ENCODE measurements around the gene FBXO11. TPM values are rescaled to one million over a fixed set of nuclear protein-coding genes. Genes with fewer than 3 reads are reported as not detected.

The FBXO11 gene
- total and polyA plus RNA-seq, 10 of the 15 experiments (the other 5 are each of a cell fraction or from before 2014, with no cell fraction given), result 5.9 to 38.9 (median 22.5) TPM

- TF ChIP-seq, protein P1, sequence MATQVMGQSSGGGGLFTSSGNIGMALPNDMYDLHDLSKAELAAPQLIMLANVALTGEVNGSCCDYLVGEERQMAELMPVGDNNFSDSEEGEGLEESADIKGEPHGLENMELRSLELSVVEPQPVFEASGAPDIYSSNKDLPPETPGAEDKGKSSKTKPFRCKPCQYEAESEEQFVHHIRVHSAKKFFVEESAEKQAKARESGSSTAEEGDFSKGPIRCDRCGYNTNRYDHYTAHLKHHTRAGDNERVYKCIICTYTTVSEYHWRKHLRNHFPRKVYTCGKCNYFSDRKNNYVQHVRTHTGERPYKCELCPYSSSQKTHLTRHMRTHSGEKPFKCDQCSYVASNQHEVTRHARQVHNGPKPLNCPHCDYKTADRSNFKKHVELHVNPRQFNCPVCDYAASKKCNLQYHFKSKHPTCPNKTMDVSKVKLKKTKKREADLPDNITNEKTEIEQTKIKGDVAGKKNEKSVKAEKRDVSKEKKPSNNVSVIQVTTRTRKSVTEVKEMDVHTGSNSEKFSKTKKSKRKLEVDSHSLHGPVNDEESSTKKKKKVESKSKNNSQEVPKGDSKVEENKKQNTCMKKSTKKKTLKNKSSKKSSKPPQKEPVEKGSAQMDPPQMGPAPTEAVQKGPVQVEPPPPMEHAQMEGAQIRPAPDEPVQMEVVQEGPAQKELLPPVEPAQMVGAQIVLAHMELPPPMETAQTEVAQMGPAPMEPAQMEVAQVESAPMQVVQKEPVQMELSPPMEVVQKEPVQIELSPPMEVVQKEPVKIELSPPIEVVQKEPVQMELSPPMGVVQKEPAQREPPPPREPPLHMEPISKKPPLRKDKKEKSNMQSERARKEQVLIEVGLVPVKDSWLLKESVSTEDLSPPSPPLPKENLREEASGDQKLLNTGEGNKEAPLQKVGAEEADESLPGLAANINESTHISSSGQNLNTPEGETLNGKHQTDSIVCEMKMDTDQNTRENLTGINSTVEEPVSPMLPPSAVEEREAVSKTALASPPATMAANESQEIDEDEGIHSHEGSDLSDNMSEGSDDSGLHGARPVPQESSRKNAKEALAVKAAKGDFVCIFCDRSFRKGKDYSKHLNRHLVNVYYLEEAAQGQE (IDR thresholded peaks at IDR 0.05; ENCODE audit: low read depth, low read length), result no peak
- TF ChIP-seq, protein P2, sequence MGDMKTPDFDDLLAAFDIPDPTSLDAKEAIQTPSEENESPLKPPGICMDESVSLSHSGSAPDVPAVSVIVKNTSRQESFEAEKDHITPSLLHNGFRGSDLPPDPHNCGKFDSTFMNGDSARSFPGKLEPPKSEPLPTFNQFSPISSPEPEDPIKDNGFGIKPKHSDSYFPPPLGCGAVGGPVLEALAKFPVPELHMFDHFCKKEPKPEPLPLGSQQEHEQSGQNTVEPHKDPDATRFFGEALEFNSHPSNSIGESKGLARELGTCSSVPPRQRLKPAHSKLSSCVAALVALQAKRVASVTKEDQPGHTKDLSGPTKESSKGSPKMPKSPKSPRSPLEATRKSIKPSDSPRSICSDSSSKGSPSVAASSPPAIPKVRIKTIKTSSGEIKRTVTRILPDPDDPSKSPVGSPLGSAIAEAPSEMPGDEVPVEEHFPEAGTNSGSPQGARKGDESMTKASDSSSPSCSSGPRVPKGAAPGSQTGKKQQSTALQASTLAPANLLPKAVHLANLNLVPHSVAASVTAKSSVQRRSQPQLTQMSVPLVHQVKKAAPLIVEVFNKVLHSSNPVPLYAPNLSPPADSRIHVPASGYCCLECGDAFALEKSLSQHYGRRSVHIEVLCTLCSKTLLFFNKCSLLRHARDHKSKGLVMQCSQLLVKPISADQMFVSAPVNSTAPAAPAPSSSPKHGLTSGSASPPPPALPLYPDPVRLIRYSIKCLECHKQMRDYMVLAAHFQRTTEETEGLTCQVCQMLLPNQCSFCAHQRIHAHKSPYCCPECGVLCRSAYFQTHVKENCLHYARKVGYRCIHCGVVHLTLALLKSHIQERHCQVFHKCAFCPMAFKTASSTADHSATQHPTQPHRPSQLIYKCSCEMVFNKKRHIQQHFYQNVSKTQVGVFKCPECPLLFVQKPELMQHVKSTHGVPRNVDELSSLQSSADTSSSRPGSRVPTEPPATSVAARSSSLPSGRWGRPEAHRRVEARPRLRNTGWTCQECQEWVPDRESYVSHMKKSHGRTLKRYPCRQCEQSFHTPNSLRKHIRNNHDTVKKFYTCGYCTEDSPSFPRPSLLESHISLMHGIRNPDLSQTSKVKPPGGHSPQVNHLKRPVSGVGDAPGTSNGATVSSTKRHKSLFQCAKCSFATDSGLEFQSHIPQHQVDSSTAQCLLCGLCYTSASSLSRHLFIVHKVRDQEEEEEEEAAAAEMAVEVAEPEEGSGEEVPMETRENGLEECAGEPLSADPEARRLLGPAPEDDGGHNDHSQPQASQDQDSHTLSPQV (IDR thresholded peaks at IDR 0.05), result no peak
- TF ChIP-seq POU2F2 (IDR thresholded peaks at IDR 0.05; ENCODE audit: borderline replicate concordance, low read depth, low read length), result no peak
- no peak for TF ChIP-seq CHD1 (IDR thresholded peaks at IDR 0.05; ENCODE audit: low read depth, low read length)
- no peak for TF ChIP-seq YY1 (IDR thresholded peaks at IDR 0.05; ENCODE audit: low read depth, low read length)
These were observed 44.3 kb upstream of the FBXO11 start (continued) for GRCh38 chr2:47950340-47951301.

All from GM12878 (cell line).